H1 (cell line): ENCODE results near the gene TIGD1. TPM values are rescaled to one million over a fixed set of nuclear protein-coding genes. Genes with fewer than 3 reads are reported as not detected.

Experiments used
- CTCF ChIA-PET: fragments of 300-600 bp; sonication (Branson Sonifier 250); formaldehyde crosslinking; loops from one replicate; lab custom pipeline; 2021; ENCODE audit not compliant: partially characterized antibody; lab: Charles Lee
- POLR2A ChIA-PET: fragments of 300-600 bp; sonication (Branson Sonifier 250); formaldehyde crosslinking; loops from one replicate; lab custom pipeline; 2021; ENCODE audit warnings: inconsistent platforms; ENCODE audit not compliant: partially characterized antibody; lab: Charles Lee
- DNase-seq, 2 experiments: peaks; one replicate each; pipeline versions ENCODE4 v3.0.0 to v3.0.0-alpha.2; 2010 to 2022; ENCODE audit warnings: low spot score in 2 of 2, low read depth in 1 of 2, mixed read lengths in 1 of 2
- FAIRE-seq: peaks from 2 replicates; lab custom pipeline; 2011; peaks lifted over from hg19 to GRCh38; lab: Jason Lieb, UNC
- H2AFZ ChIP-seq: 2 replicates; pipeline ENCODE4 v1.8.1; 2012; ENCODE audit warnings: low read length, inconsistent platforms
- H2AK5ac ChIP-seq: 2 replicates; pipeline ENCODE4 v1.6.1; 2013; ENCODE audit warnings: low read depth, low read length
- H2BK120ac ChIP-seq: replicated peaks from 2 replicates; pipeline ENCODE3; 2013; ENCODE audit warnings: low read depth, low read length, inconsistent platforms
- H2BK12ac ChIP-seq: 2 replicates; pipeline ENCODE4 v1.6.1; 2013; ENCODE audit warnings: low read depth, low read length
- H2BK15ac ChIP-seq: 2 replicates; pipeline ENCODE4 v1.6.1; 2013; ENCODE audit warnings: low read length
- H2BK20ac ChIP-seq: 2 replicates; pipeline ENCODE4 v1.6.1; 2013; ENCODE audit warnings: low read length
- H2BK5ac ChIP-seq: 2 replicates; pipeline ENCODE4 v1.6.1; 2013; ENCODE audit warnings: low read depth, low read length
- H3K14ac ChIP-seq: 2 replicates; pipeline ENCODE4 v1.6.1; 2013; ENCODE audit warnings: inconsistent platforms; ENCODE audit not compliant: insufficient read length
- H3K18ac ChIP-seq: 2 replicates; pipeline ENCODE4 v1.6.1; 2013; ENCODE audit warnings: low read length; ENCODE audit errors: extremely low read depth
- H3K23ac ChIP-seq: 2 replicates; pipeline ENCODE4 v1.6.1; 2013; ENCODE audit warnings: inconsistent platforms; ENCODE audit not compliant: insufficient read length
- H3K23me2 ChIP-seq: 2 replicates; pipeline ENCODE4 v1.6.1; 2013; ENCODE audit warnings: low read depth, low read length
- H3K27ac ChIP-seq: 2 replicates; pipeline ENCODE4 v1.6.1; 2011; ENCODE audit warnings: low read depth, low read length, inconsistent platforms
- H3K27me3 ChIP-seq, 4 experiments: replicated peaks in 1 of 4; 1 replicate in 1 of 4; 2 replicates in 3 of 4; pipeline versions ENCODE4 v1.6.1 to v1.8.1; 2011 to 2013; ENCODE audit warnings: low read length in 3 of 4, mild to moderate bottlenecking in 3 of 4, inconsistent platforms in 2 of 4, mixed read lengths in 2 of 4, moderate library complexity in 1 of 4; ENCODE audit not compliant: control insufficient read depth in 3 of 4, insufficient read depth in 3 of 4; ENCODE audit errors: extremely low read depth in 1 of 4
- H3K36me3 ChIP-seq, 4 experiments: 2 replicates each; pipeline versions ENCODE4 v1.6.1 to v1.8.1; 2011 to 2013; ENCODE audit warnings: mild to moderate bottlenecking in 4 of 4, low read length in 3 of 4, moderate library complexity in 2 of 4, control low read depth in 1 of 4, inconsistent platforms in 1 of 4; ENCODE audit not compliant: insufficient read depth in 4 of 4, control insufficient read depth in 2 of 4
- H3K4ac ChIP-seq: replicated peaks from 2 replicates; pipeline ENCODE3; 2013; ENCODE audit warnings: low read length, low read depth, mixed read lengths, inconsistent platforms; ENCODE audit not compliant: insufficient read length
- H3K4me1 ChIP-seq, 4 experiments: replicated peaks in 1 of 4; 1 replicate in 1 of 4; 2 replicates in 3 of 4; pipeline versions ENCODE4 v1.6.1 to v1.8.1; 2011 to 2013; ENCODE audit warnings: low read length in 3 of 4, inconsistent platforms in 2 of 4, mixed read lengths in 1 of 4; ENCODE audit not compliant: insufficient read depth in 4 of 4, control insufficient read depth in 3 of 4
- H3K4me2 ChIP-seq, 2 experiments: 2 replicates each; pipeline versions ENCODE4 v1.6.1 to v1.8.1; 2011 to 2013; ENCODE audit warnings: low read depth in 2 of 2, low read length in 2 of 2, control low read depth in 1 of 2, inconsistent platforms in 1 of 2, mild to moderate bottlenecking in 1 of 2; ENCODE audit not compliant: insufficient read depth in 1 of 2
- H3K4me3 ChIP-seq, 4 experiments: fragments of 200-600, 300-600 bp in 1 of 4; sonication (generic), shearing (Covaris generic), sonication (Bioruptor Twin) in 1 of 4; 2 replicates each; pipeline versions ENCODE4 v1.5.1 to v1.8.1; 2011 to 2016; ENCODE audit warnings: low read length in 4 of 4, low read depth in 3 of 4, control low read depth in 2 of 4, inconsistent platforms in 2 of 4, mild to moderate bottlenecking in 2 of 4, mixed read lengths in 1 of 4, moderate library complexity in 1 of 4; ENCODE audit not compliant: insufficient read depth in 2 of 4; ENCODE audit errors: extremely low read depth in 1 of 4
- H3K56ac ChIP-seq: replicated peaks from 2 replicates; pipeline ENCODE3; 2013; ENCODE audit warnings: low read depth, mild to moderate bottlenecking, mixed read lengths, low read length, inconsistent platforms; ENCODE audit not compliant: insufficient read length
- H3K79me1 ChIP-seq: 2 replicates; pipeline ENCODE4 v1.6.1; 2013; ENCODE audit warnings: low read depth, low read length, control low read depth
- H3K79me2 ChIP-seq, 2 experiments: 2 replicates each; pipeline versions ENCODE4 v1.6.1 to v1.8.1; 2012 to 2013; ENCODE audit warnings: low read length in 2 of 2, mild to moderate bottlenecking in 2 of 2, inconsistent platforms in 1 of 2; ENCODE audit not compliant: insufficient read depth in 2 of 2, control insufficient read depth in 1 of 2
- H3K9ac ChIP-seq, 4 experiments: replicated peaks in 1 of 4; 1 replicate in 1 of 4; 2 replicates in 3 of 4; pipeline versions ENCODE4 v1.6.1 to v1.8.1; 2011 to 2013; ENCODE audit warnings: low read depth in 3 of 4, low read length in 3 of 4, control low read depth in 2 of 4, mild to moderate bottlenecking in 2 of 4, moderate library complexity in 2 of 4, inconsistent platforms in 1 of 4; ENCODE audit errors: extremely low read depth in 1 of 4
- H3K9me3 ChIP-seq, 2 experiments: 2 replicates each; pipeline versions ENCODE4 v1.6.1 to v1.8.1; 2012 to 2013; ENCODE audit warnings: mild to moderate bottlenecking in 2 of 2, moderate library complexity in 2 of 2, control low read depth in 1 of 2, inconsistent platforms in 1 of 2, low read depth in 1 of 2, low read length in 1 of 2, mixed read lengths in 1 of 2; ENCODE audit not compliant: insufficient read depth in 2 of 2
- H4K20me1 ChIP-seq, 2 experiments: replicated peaks in 1 of 2; 2 replicates each; pipeline versions ENCODE3 to v1.8.1; 2011 to 2013; ENCODE audit warnings: inconsistent platforms in 2 of 2, low read length in 2 of 2, mild to moderate bottlenecking in 1 of 2; ENCODE audit not compliant: insufficient read depth in 2 of 2, control insufficient read depth in 1 of 2
- H4K5ac ChIP-seq: 2 replicates; pipeline ENCODE4 v1.6.1; 2013; ENCODE audit warnings: low read length, low read depth, mixed read lengths, inconsistent platforms; ENCODE audit not compliant: insufficient read length
- H4K8ac ChIP-seq: 2 replicates; pipeline ENCODE4 v1.8.0; 2013; ENCODE audit warnings: mild to moderate bottlenecking, moderate library complexity, low read length, inconsistent platforms; ENCODE audit not compliant: insufficient read depth; ENCODE audit errors: extremely low read depth
- H4K91ac ChIP-seq: replicated peaks from 2 replicates; pipeline ENCODE3; 2013; ENCODE audit warnings: low read length, mixed read lengths, inconsistent platforms; ENCODE audit not compliant: insufficient read length
- ATF3 ChIP-seq: IDR thresholded peaks from 2 replicates; pipeline ENCODE4 v1.6.1; 2011; ENCODE audit warnings: low read depth, mild to moderate bottlenecking, low read length; ENCODE audit not compliant: insufficient read depth
- CTBP2 ChIP-seq: IDR thresholded peaks from 2 replicates; pipeline ENCODE4 v1.7.0; 2011; ENCODE audit warnings: borderline replicate concordance, mild to moderate bottlenecking, moderate library complexity, mixed read lengths, low read length; ENCODE audit not compliant: insufficient read depth, insufficient read length
- HDAC2 ChIP-seq, 2 experiments: fragments of 300-600 bp in 1 of 2; sonication (generic) in 1 of 2; IDR thresholded peaks; 2 replicates each; pipeline ENCODE4 v1.6.1; 2011 to 2012; ENCODE audit warnings: low read depth in 2 of 2, low read length in 2 of 2, mild to moderate bottlenecking in 2 of 2, moderate library complexity in 2 of 2, borderline replicate concordance in 1 of 2, inconsistent platforms in 1 of 2
- JUN ChIP-seq: IDR thresholded peaks from 2 replicates; pipeline ENCODE4 v1.6.1; 2011; ENCODE audit warnings: low read depth, mild to moderate bottlenecking, improper control_type of control experiment, low read length
- KDM1A ChIP-seq: fragments of 200-600, 300-600 bp; sonication (generic); IDR thresholded peaks from 2 replicates; pipeline ENCODE4 v1.7.1; 2016; ENCODE audit warnings: mild to moderate bottlenecking, low read length, borderline replicate concordance
- KDM4A ChIP-seq: IDR thresholded peaks from one replicate; pipeline ENCODE4 v1.7.1; 2012; ENCODE audit warnings: low read depth, mild to moderate bottlenecking, moderate library complexity, low read length, inconsistent platforms; ENCODE audit not compliant: severe bottlenecking
- POLR2A ChIP-seq, 2 experiments: IDR thresholded peaks; 1 replicate in 1 of 2; 2 replicates in 1 of 2; pipeline ENCODE4 v1.6.1; 2011; ENCODE audit warnings: low read depth in 2 of 2, low read length in 2 of 2, mild to moderate bottlenecking in 2 of 2; ENCODE audit errors: control extremely low read depth in 1 of 2
- RNF2 ChIP-seq: fragments of 200-900, 300-1000 bp; sonication (generic); IDR thresholded peaks from 2 replicates; pipeline ENCODE4 v1.7.1; 2016; ENCODE audit warnings: borderline replicate concordance, low read depth, mild to moderate bottlenecking, antibody characterized with exemption, low read length; ENCODE audit not compliant: poor library complexity, severe bottlenecking; ENCODE audit errors: missing control alignments
- SP2 ChIP-seq: IDR thresholded peaks from 2 replicates; pipeline ENCODE4 v1.6.1; 2012; ENCODE audit warnings: mild to moderate bottlenecking, low read length, inconsistent platforms
- YY1 ChIP-seq: IDR thresholded peaks from 2 replicates; pipeline ENCODE4 v1.6.1; 2011; ENCODE audit warnings: low read depth, mild to moderate bottlenecking, low read length
- WGBS, 2 experiments: shearing (Covaris generic) in 1 of 2; methylation state at CpG; one replicate each; pipeline versions ENCODE4 v1.1.6 to v1.1.7; 2013 to 2015; ENCODE audit warnings: low lambda C conversion rate in 2 of 2, mixed read lengths in 2 of 2, inconsistent platforms in 1 of 2, low coverage in 1 of 2, missing lambda C conversion rate in 1 of 2; ENCODE audit not compliant: insufficient replicate concordance in 2 of 2, insufficient coverage in 1 of 2, insufficient read length in 1 of 2; ENCODE audit errors: extremely low coverage in 1 of 2, missing lambda C conversion rate in 1 of 2; 5-methylcytosine and 5-hydroxymethylcytosine counted together
- polyA plus RNA-seq, 7 experiments: library from polyadenylated mRNA; depleted of rRNA in 3 of 7; stranded (reverse) in 5 of 7; unstranded in 2 of 7; fragments of >200 nt in 5 of 7; fragments of 200-250 nt in 2 of 7; gene quantifications; 1 replicate in 5 of 7; 2 replicates in 1 of 7; 4 replicates in 1 of 7; pipeline versions ENCODE4 v1.2.1 to v1.2.3, GENCODE V29; 2011 to 2013; ENCODE audit warnings: missing spikeins in 2 of 7, mixed read lengths in 2 of 7
- total RNA-seq: library from RNA; stranded (reverse); fragmentation: NEBNext Ultra II Directional; extraction: Animal tissue kit (Norgen Biotek cat#: 25700); gene quantifications from 2 replicates; pipeline ENCODE4 v1.2.1, GENCODE V29; 2021
- TF ChIP-seq, protein P1 (sequence below): IDR thresholded peaks from 2 replicates; pipeline ENCODE4 v1.6.1; 2012; ENCODE audit warnings: low read length, inconsistent platforms

TIGD1 gene
- total and polyA plus RNA-seq, 2 of the 8 experiments (the other 6 are each of a cell fraction or from before 2014, with no cell fraction given) = 4.7 to 8.3 TPM

DNA sequence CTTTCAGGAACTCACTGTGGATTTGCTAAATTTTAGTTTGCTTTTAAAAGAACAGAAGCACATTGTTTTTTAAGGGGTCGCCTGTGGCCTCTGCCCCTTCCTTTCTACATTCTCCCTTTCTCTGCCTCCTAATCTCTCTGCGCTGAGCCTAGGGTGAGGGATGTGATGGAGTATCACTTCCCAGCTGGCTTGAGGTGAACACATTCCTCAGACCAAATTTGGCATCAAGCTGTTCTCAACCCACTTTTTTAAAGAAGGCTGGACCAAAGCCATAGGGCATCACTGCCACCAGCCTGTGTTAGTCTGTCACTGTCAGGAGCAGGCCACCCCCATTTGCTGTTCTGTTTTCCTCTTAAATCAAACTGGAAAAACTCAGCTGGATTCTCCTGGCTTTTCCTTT lies 27.5 kb upstream of the TIGD1 start:
- no peak overlapping the region for H3K14ac ChIP-seq
- peaks cover 2 to 35% (median 17%) of the 10 kb centered on the region in 4 experiments; a peak in 7 of 8 replicates for H3K36me3 ChIP-seq
- H4K91ac ChIP-seq = no peak overlapping the region
- no peaks in the 10 kb centered on the region for H3K23me2 ChIP-seq
- no peak overlapping the region for H2BK120ac ChIP-seq
- ChIA-PET POLR2A (no interaction called here), CTCF (interaction anchor here (0.6 to 1.7 kb wide), 5 partner anchors 9 to 93 kb away, joined by 3 to 6 read pairs (median 3); no protein-coding TSS in a partner anchor)
- H3K4me1 ChIP-seq = no peaks in the 10 kb centered on the region
- H3K23ac ChIP-seq = no peak overlapping the region
- no peaks in the 10 kb centered on the region for H3K79me2 ChIP-seq
- H3K4me2 ChIP-seq = no peak overlapping the region
- no peak overlapping the region for H3K27ac ChIP-seq
- H3K27me3 ChIP-seq = no peaks in the 10 kb centered on the region
- no peak overlapping the region for H3K56ac ChIP-seq
- H2BK20ac ChIP-seq = no peak overlapping the region
- H3K9me3 ChIP-seq = no peaks in the 10 kb centered on the region
- no peak overlapping the region for H2BK12ac ChIP-seq
- H4K5ac ChIP-seq = no peak overlapping the region
- no peak overlapping the region for H3K18ac ChIP-seq
- no peak overlapping the region for H3K9ac ChIP-seq
- DNase-seq (no peak), FAIRE-seq (no peak)
- no peaks in the 10 kb centered on the region for H3K79me1 ChIP-seq
- no peak overlapping the region for H3K4me3 ChIP-seq
- no peaks in the 10 kb centered on the region for H4K20me1 ChIP-seq
- H2BK15ac ChIP-seq = no peak overlapping the region
- WGBS, 2 experiments = 76% methylated on average over 2 of the region's 2 CpGs; no CpG with 5 or more reads in 1 of the 2 experiments
- no peak overlapping the region for H2AFZ ChIP-seq
- no peak overlapping the region for H2AK5ac ChIP-seq
- H3K4ac ChIP-seq = no peak overlapping the region
- no peak overlapping the region for H4K8ac ChIP-seq
- H2BK5ac ChIP-seq = no peak overlapping the region
- TF ChIP-seq CTBP2 = no peak
- TF ChIP-seq ATF3 = no peak
- no peak for TF ChIP-seq KDM4A
- TF ChIP-seq KDM1A = no peak
- TF ChIP-seq JUN = no peak
- no peak for TF ChIP-seq SP2
- no peak for TF ChIP-seq RNF2
- TF ChIP-seq, protein P1, sequence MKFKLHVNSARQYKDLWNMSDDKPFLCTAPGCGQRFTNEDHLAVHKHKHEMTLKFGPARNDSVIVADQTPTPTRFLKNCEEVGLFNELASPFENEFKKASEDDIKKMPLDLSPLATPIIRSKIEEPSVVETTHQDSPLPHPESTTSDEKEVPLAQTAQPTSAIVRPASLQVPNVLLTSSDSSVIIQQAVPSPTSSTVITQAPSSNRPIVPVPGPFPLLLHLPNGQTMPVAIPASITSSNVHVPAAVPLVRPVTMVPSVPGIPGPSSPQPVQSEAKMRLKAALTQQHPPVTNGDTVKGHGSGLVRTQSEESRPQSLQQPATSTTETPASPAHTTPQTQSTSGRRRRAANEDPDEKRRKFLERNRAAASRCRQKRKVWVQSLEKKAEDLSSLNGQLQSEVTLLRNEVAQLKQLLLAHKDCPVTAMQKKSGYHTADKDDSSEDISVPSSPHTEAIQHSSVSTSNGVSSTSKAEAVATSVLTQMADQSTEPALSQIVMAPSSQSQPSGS = no peak
- TF ChIP-seq POLR2A (IDR thresholded peaks at IDR 0.05; ENCODE audit: control extremely low read depth in 1 of 2, low read depth in 2 of 2, low read length in 2 of 2) = no peak
- no peak for TF ChIP-seq HDAC2 (IDR thresholded peaks at IDR 0.05; ENCODE audit: borderline replicate concordance in 1 of 2, low read depth in 2 of 2, low read length in 2 of 2)
- no peak for TF ChIP-seq YY1
